Measurements from ENCODE around the gene ARMC9.
"Not testable (repeated sequence)": the region's sequence is repeated elsewhere in the genome, so short reads cannot be mapped to it uniquely, and the experiment has no call there.

ARMC9 gene

DNA sequence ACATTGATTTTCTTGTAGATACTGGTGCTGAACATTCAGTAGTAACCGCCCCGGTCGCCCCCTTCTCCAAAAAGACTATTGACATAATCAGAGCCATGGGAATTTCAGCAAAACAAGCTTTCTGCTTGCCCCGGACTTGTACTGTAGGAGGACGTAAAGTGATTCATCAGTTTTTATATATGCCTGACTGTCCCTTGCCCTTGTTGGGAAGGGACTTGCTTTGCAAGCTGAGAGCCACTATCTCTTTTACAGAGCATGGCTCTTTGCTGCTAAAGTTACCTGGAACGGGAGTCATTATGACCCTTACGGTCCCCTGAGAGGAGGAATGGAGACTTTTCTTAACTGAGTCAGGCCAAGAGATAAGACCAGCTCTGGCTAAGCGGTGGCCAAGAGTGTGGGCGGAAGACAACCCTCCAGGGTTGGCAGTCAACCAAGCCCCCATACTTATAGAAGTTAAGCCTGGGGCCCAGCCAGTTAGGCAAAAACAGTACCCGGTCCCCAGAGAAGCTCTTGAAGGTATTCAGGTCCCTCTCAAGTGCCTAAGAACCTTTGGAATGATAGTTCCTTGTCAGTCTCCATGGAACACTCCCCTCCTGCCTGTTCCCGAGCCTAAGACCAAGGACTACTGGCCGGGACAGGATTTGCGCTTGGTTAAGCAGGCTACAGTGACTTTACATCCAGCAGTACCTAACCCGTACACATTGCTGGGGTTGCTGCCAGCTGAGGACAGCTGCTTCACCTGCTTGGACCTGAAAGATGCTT is 205.2 kb downstream of the ARMC9 start:
- DNase-seq: not testable (repeated sequence)

DNA sequence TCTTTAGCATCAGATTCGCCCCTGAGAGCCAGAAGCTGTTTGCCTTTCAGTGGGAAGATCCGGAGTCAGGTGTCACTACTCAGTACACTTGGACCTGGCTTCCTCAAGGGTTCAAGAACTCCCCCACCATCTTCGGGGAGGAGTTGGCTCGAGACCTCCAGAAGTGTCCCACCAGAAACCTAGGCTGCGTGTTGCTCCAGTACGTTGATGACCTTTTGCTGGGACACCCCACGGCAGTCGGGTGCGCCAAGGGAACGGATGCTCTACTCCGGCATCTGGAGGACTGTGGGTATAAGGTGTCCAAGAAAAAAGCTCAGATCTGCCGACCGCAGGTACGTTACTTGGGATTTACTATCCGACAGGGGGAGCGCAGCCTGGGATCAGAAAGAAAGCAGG is 205.8 kb downstream of the ARMC9 start:
- DNase-seq: not testable (repeated sequence)

DNA sequence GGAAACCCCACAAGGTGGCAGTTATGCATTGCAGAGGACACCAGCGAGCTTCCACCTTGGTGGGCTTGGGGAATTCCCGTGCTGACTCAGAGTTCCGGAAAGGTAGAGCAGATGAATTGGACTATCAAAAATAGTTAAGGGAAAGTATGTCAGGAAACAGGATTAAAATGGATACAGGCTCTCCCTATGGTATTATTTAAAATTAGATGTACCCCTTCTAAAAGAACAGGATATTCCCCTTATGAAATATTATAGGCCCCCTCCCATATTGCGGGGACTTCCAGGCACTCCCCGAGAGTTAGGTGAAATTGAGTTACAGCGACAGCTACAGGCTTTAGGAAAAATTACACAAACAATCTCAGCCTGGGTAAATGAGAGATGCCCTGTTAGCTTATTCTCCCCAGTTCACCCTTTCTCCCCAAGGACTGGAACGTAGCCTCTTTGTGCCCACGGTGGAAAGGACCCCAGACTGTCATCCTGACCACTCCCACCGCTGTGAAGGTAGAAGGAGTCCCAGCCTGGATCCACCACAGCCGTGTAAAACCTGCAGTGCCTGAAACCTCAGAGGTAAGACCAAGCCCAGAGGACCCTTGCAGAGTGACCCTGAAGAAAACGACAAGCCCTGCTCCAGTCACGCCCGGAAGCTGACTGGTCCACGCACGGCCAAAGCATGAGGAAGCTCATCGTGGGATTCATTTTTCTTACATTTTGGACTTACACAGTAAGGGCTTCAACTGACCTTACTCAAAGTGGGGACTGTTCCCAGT is 207.4 kb downstream of the ARMC9 start:
- not testable (repeated sequence) for DNase-seq

DNA sequence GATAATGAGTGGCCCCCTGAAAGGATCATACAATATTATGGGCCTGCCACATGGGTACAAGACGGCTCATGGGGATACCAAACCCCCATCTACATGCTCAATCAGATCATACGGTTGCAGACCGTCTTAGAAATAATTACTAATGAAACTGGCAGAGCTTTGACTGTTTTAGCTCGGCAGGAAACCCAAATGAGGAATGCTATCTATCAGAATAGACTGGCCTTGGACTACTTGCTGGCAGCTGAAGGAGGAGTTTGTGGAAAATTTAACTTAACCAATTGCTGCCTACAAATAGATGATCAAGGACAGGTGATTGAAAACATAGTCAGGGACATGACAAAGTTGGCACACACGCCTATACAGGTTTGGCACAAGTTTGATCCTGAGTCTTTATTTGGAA is 209.3 kb downstream of the ARMC9 start:
- DNase-seq: not testable (repeated sequence)

GRCh38 chr2:231408304-231408703 is 209.9 kb downstream of the ARMC9 start:
- not testable (repeated sequence) for DNase-seq

DNA sequence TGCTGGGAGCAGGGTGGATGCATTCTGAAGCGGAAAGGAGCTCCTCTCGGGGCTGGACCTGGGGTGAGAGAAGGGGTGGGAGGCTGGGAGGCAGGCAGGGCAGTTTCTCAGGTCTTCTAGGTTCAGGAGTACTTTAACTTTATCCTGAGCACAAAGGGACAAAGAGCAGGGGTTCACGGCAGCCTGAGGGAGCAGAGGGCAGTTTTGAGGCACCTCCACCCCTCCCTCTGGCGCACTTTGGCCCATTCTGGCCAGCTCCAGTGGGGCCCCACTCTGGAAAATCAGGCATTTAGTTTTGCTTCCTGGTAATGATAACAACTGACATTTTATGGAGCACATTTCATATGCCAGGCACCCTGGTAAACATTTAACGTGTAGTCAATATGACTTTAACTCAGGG is 211.3 kb downstream of the ARMC9 start:
- no peak for DNase-seq

GRCh38 chr2:231410293-231411004 is 212.0 kb downstream of the ARMC9 start:
- DNase-seq: no peak

DNA sequence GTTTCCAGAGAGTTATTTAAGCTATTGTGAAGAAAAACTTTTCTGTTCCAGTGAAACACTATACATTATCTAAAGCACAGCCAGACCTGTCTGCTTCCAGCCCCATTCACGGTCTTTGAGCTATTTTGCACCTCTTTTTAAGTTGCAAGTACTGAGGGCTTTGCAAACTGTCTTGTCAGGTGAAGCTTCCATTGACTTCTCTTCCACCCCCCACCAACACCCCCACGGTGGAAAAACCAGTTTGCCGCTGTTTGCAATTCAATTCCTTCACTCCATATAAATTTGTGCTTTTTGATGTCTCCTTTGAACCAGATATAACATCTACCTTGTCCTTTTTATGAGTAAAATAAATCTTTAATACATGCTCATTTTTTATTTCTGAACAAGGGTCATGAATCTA is 212.8 kb downstream of the ARMC9 start:
- no peak for DNase-seq

DNA sequence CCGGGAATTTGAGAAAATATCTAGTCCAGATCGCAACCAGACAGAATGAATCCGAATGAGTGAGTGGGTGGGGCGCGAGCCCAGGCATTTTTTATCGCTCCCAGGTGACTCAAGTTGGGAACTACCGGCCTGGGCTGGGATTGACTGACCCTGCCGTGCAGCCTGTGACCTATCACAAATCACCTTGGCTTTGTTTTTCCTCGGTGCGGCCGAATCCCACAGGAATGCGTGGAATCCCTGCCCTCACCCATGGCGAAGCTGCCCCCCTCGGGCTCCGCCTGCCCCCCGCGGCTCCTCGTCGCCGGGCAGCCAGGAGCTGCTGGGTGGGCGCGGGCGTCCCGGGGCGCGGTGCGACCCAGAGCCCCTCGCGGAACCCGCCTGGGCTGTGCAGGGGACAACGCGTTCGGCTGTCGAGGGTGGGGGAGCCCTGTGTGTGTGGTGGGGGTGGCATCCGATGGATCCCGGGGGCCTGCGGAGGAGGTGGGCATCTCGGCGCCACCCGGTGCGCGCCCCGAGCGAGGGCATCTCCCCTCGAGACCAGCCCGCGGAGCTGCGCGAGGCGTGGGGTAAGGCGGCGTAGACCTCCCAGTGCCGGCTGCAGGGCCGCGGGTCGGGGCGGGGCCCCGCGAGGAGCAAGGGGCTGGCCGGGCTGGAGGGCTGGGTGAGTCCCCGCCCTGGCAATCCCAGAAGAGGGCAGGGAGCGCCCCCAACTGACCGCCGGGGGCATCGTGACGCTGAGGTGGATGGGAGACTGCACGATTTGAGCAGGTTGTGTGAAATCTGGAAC is 213.6 kb downstream of the ARMC9 start:
- peak; percentile 70 for DNase-seq

- DNase-seq: no peak
Measured at GRCh38 chr2:231412618-231412963, 214.2 kb downstream of the ARMC9 start.

DNA sequence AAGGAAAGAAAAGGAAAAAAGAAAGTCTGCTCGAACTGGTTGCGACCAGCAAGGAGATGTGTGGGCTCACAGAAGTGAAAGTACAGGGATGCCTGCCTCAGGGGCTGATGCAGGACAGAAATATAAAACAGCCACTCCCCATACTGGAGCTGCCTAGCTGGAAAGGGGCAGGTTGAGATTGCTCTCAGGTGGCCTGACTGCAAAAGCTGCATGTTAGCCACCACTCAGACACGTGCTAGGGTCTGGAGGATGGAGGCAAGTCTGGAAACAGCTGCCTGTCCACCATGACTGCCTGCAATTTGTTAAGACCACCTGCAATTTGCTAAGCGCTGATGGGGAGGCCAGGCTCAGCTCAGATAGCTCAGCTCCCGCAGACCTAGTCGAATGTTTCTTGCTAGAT is 215.0 kb downstream of the ARMC9 start:
- no peak for DNase-seq

GRCh38 chr2:231413921-231414476 is 215.6 kb downstream of the ARMC9 start:
- no peak for DNase-seq

DNA sequence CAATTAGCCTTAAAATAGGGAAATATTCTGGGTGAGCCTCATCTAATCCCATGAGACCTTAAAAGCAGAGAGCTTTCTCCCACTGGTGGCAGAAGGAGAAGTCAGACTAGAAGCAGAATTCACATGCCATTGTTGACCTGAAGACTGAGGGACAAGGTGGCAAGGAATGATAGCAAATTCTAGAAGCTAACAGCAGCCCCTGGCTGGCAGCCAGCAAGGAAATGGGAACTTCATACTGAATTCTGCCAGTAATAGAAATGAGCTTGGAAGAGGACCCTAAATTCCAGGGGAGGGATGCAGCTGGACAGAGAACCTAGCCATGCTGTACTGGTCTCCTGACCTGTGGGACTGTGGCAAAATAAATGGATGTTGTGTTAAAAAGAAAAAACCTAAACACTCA is 216.6 kb downstream of the ARMC9 start:
- DNase-seq: no peak

- no peak for DNase-seq
Measured at GRCh38 chr2:231418820-231419640, 220.6 kb downstream of the ARMC9 start.

- DNase-seq: no peak
Measured at GRCh38 chr2:231421051-231421580, 222.7 kb downstream of the ARMC9 start.

DNA sequence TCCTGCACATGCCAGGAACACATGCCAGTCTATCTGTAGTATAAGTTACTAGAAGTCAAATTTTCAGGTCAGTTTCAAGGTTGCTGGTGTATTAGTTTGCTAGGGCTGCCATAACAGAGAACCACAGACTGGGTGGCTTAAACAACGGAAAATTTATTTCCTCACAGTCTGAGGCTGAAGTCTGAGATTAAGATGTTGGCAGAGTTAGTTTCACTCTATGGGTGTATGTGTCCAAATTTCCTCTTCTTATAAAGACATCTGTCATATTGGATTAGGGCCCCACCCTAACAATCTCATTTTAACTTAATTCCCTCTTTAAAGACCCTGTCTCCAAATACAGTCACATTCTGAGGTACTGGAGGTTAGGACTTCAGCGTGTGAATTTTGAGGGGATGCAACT is 223.6 kb downstream of the ARMC9 start:
- no peak for DNase-seq

GRCh38 chr2:231423176-231423575 is 224.7 kb downstream of the ARMC9 start:
- no peak for DNase-seq

Data from RPMI8226 (cell line).